GM23338 (cell line): ENCODE results near the gene PDE1A. TPM values are rescaled to one million over a fixed set of nuclear protein-coding genes. Genes with fewer than 3 reads are reported as not detected.

Experiments used
- ATAC-seq: fragments of 200-7000 bp; cut with Tn5 transposase; 3 replicates; pipeline ENCODE4 v1.9.1; 2020
- DNase-seq: peaks from one replicate; pipeline ENCODE4 v3.0.0-alpha.2; 2015; ENCODE audit warnings: low spot score
- H2AFZ ChIP-seq: fragments of 200-600 bp; sonication (generic); 2 replicates; pipeline ENCODE4 v1.8.0; 2016; ENCODE audit warnings: antibody characterized with exemption, mild to moderate bottlenecking, moderate library complexity
- H3F3A ChIP-seq: fragments of 200-600 bp; sonication (generic); replicated peaks from 2 replicates; pipeline ENCODE4 v1.8.0; 2017; ENCODE audit warnings: antibody characterized with exemption, mixed run types, low read depth
- H3K27ac ChIP-seq: fragments of 200-600 bp; sonication (generic); 2 replicates; pipeline ENCODE4 v1.6.1; 2016; ENCODE audit warnings: low read depth
- H3K27me3 ChIP-seq: fragments of 200-600 bp; sonication (generic); 2 replicates; pipeline ENCODE4 v1.8.0; 2016; ENCODE audit warnings: mild to moderate bottlenecking, mixed run types, moderate library complexity; ENCODE audit not compliant: insufficient read depth
- H3K36me3 ChIP-seq: fragments of 200-600 bp; sonication (generic); 2 replicates; pipeline ENCODE4 v1.8.0; 2016; ENCODE audit warnings: mild to moderate bottlenecking; ENCODE audit not compliant: insufficient read depth
- H3K4me1 ChIP-seq: fragments of 200-600 bp; sonication (generic); 2 replicates; pipeline ENCODE4 v1.8.0; 2016; ENCODE audit warnings: mild to moderate bottlenecking, moderate library complexity; ENCODE audit not compliant: insufficient read depth
- H3K4me2 ChIP-seq: fragments of 200-600 bp; sonication (generic); 2 replicates; pipeline ENCODE4 v1.7.1; 2017; ENCODE audit warnings: mixed run types
- H3K4me3 ChIP-seq: fragments of 200-600 bp; sonication (generic); 2 replicates; pipeline ENCODE4 v1.6.1; 2016; ENCODE audit warnings: mixed run types
- H3K79me2 ChIP-seq: fragments of 200-600 bp; sonication (generic); replicated peaks from 2 replicates; pipeline ENCODE4 v1.8.0; 2017; ENCODE audit warnings: mild to moderate bottlenecking; ENCODE audit not compliant: insufficient read depth
- H3K9me2 ChIP-seq: fragments of 200-600 bp; sonication (generic); 2 replicates; pipeline ENCODE4 v1.8.0; 2017; ENCODE audit not compliant: insufficient read depth
- H4K20me1 ChIP-seq: fragments of 200-600 bp; sonication (generic); replicated peaks from 2 replicates; pipeline ENCODE4 v1.8.0; 2017; ENCODE audit warnings: mild to moderate bottlenecking; ENCODE audit not compliant: insufficient read depth
- H3K27ac Mint-ChIP-seq: 2 replicates; pipeline ENCODE4 v1.8.0; 2020; ENCODE audit warnings: inconsistent platforms, mild to moderate bottlenecking, moderate library complexity, mixed read lengths
- H3K27me3 Mint-ChIP-seq: 3 replicates; pipeline ENCODE4 v1.8.0; 2022; ENCODE audit warnings: low read depth, mild to moderate bottlenecking, moderate library complexity, mixed read lengths, inconsistent platforms; ENCODE audit not compliant: insufficient read depth, poor library complexity
- H3K36me3 Mint-ChIP-seq: 3 replicates; pipeline ENCODE4 v1.8.0; 2021; ENCODE audit warnings: low read depth, mild to moderate bottlenecking, inconsistent platforms, moderate library complexity, mixed read lengths
- H3K4me1 Mint-ChIP-seq: 3 replicates; pipeline ENCODE4 v1.8.0; 2020; ENCODE audit warnings: mild to moderate bottlenecking, inconsistent platforms, mixed read lengths
- H3K4me3 Mint-ChIP-seq: 3 replicates; pipeline ENCODE4 v1.8.0; 2021; ENCODE audit warnings: moderate library complexity, mild to moderate bottlenecking, inconsistent platforms, mixed read lengths
- H3K9me3 Mint-ChIP-seq: 3 replicates; pipeline ENCODE4 v1.8.0; 2020; ENCODE audit warnings: moderate library complexity, mild to moderate bottlenecking, inconsistent platforms, mixed read lengths
- CREB1 ChIP-seq: fragments of 250-450 bp; sonication (Bioruptor Pico); IDR thresholded peaks from 2 replicates; pipeline ENCODE4 v1.5.0; 2020; ENCODE audit warnings: low read depth, mild to moderate bottlenecking, moderate library complexity
- CTCF ChIP-seq, 2 experiments: fragments of 200-600 bp in 1 of 2; sonication (generic) in 1 of 2; conservative IDR thresholded peaks; 2 replicates each; pipeline versions ENCODE4 v1.5.1 to v1.6.1; 2016 to 2017; ENCODE audit warnings: antibody characterized with exemption in 2 of 2, low read depth in 2 of 2, mild to moderate bottlenecking in 2 of 2, moderate library complexity in 1 of 2
- EZH2 ChIP-seq: fragments of 200-600 bp; sonication (generic); IDR thresholded peaks from one replicate; pipeline ENCODE4 v1.8.0; 2017; ENCODE audit warnings: antibody characterized with exemption, mild to moderate bottlenecking, low read depth; ENCODE audit not compliant: unreplicated experiment
- JUNB ChIP-seq: IDR thresholded peaks from one replicate; pipeline ENCODE4 v1.6.1; 2016; ENCODE audit warnings: antibody characterized with exemption; ENCODE audit not compliant: unreplicated experiment
- NANOG ChIP-seq: IDR thresholded peaks from 2 replicates; pipeline ENCODE4 v1.6.1; 2016; ENCODE audit warnings: antibody characterized with exemption, borderline replicate concordance
- POLR2AphosphoS5 ChIP-seq: IDR thresholded peaks from 2 replicates; pipeline ENCODE4 v1.6.1; 2016; ENCODE audit warnings: antibody characterized with exemption, low read depth
- STAT1 ChIP-seq: IDR thresholded peaks from one replicate; pipeline ENCODE4 v1.6.1; 2016; ENCODE audit warnings: antibody characterized with exemption; ENCODE audit not compliant: unreplicated experiment
- ZNF331 ChIP-seq: fragments of 250-450 bp; sonication (Bioruptor Pico); IDR thresholded peaks from 2 replicates; pipeline ENCODE4 v1.5.0; 2020; ENCODE audit warnings: low read depth, mild to moderate bottlenecking, moderate library complexity
- polyA plus RNA-seq: library from polyadenylated mRNA; unstranded; fragments of >200 nt; fragmentation: Nextera tagmentation; extraction: Ambion mirVana; gene quantifications from 2 replicates; pipeline ENCODE4 v1.2.1, GENCODE V29; 2016
- total RNA-seq: library from RNA; depleted of rRNA; stranded (reverse); fragments of >200 nt; shearing (Covaris generic); gene quantifications from 2 replicates; pipeline ENCODE4 v1.2.3, GENCODE V29; 2014
- TF ChIP-seq, protein P1 (sequence below): IDR thresholded peaks from one replicate; pipeline ENCODE4 v1.6.1; 2018; ENCODE audit warnings: antibody characterized with exemption; ENCODE audit not compliant: unreplicated experiment

PDE1A gene
- total and polyA plus RNA-seq, 2 experiments from 2014 or later = 0.28 to 0.31 TPM

- ATAC-seq = no peak
- Histone ChIP-seq H2AFZ (no peak overlapping the region), H3F3A (no peaks in the 10 kb centered on the region), H3K79me2 (no peaks in the 10 kb centered on the region), H3K9me2 (no peaks in the 10 kb centered on the region), H3K4me3 (no peak overlapping the region), H3K27ac (no peak overlapping the region), H4K20me1 (no peaks in the 10 kb centered on the region), H3K4me1 (no peaks in the 10 kb centered on the region), H3K36me3 (no peaks in the 10 kb centered on the region), H3K4me2 (no peak overlapping the region), H3K27me3 (no peaks in the 10 kb centered on the region)
- no peak overlapping the region; the same call in 1 of the 2 replicates for H3K27ac Mint-ChIP-seq
- peaks cover 13% of the 10 kb centered on the region for H3K4me1 Mint-ChIP-seq
- peak; percentile 8 for DNase-seq
- H3K4me3 Mint-ChIP-seq = no peak overlapping the region
- no peaks in the 10 kb centered on the region for H3K9me3 Mint-ChIP-seq
- H3K27me3 Mint-ChIP-seq = no peaks in the 10 kb centered on the region
- TF ChIP-seq STAT1 = no peak
- TF ChIP-seq NANOG = no peak
- no peak for TF ChIP-seq CREB1 (CRISPR knock-in tag)
- TF ChIP-seq POLR2AphosphoS5 = no peak
- no peaks in the 10 kb centered on the region for H3K36me3 Mint-ChIP-seq
Measured at GRCh38 chr2:182448371-182448770, 21.5 kb upstream of the PDE1A start.

DNA sequence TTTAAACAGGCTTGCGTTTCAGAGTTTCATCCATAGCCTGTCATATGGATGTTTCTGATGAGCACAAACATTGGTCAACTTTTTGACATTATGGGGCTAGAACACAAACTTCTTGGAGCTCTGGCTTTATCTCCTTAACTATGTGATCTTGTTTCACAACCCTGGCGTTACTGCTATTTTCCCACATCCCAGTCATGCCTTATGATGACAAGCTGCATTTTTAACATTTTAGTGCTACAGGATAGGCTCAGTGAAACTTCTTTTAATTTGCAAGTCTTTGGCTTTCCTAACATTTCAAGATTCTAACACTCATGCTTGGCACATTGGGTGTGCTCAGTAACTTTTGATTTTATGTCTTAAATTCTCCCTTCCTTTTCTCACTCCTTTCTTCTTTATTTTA is 21.0 kb upstream of the PDE1A start:
- Histone ChIP-seq H3K4me1 (no peaks in the 10 kb centered on the region), H3K79me2 (no peaks in the 10 kb centered on the region), H3K36me3 (no peaks in the 10 kb centered on the region), H4K20me1 (no peaks in the 10 kb centered on the region), H3K27ac (no peak overlapping the region), H3K4me3 (no peak overlapping the region), H2AFZ (no peak overlapping the region), H3K4me2 (no peak overlapping the region), H3K9me2 (no peaks in the 10 kb centered on the region), H3K27me3 (no peaks in the 10 kb centered on the region), H3F3A (no peaks in the 10 kb centered on the region)
- no peaks in the 10 kb centered on the region for H3K9me3 Mint-ChIP-seq
- ATAC-seq = no peak
- no peak for TF ChIP-seq ZNF331 (CRISPR knock-in tag)
- no peak for TF ChIP-seq EZH2
- TF ChIP-seq, protein P1, sequence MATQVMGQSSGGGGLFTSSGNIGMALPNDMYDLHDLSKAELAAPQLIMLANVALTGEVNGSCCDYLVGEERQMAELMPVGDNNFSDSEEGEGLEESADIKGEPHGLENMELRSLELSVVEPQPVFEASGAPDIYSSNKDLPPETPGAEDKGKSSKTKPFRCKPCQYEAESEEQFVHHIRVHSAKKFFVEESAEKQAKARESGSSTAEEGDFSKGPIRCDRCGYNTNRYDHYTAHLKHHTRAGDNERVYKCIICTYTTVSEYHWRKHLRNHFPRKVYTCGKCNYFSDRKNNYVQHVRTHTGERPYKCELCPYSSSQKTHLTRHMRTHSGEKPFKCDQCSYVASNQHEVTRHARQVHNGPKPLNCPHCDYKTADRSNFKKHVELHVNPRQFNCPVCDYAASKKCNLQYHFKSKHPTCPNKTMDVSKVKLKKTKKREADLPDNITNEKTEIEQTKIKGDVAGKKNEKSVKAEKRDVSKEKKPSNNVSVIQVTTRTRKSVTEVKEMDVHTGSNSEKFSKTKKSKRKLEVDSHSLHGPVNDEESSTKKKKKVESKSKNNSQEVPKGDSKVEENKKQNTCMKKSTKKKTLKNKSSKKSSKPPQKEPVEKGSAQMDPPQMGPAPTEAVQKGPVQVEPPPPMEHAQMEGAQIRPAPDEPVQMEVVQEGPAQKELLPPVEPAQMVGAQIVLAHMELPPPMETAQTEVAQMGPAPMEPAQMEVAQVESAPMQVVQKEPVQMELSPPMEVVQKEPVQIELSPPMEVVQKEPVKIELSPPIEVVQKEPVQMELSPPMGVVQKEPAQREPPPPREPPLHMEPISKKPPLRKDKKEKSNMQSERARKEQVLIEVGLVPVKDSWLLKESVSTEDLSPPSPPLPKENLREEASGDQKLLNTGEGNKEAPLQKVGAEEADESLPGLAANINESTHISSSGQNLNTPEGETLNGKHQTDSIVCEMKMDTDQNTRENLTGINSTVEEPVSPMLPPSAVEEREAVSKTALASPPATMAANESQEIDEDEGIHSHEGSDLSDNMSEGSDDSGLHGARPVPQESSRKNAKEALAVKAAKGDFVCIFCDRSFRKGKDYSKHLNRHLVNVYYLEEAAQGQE = no peak
- TF ChIP-seq JUNB = no peak
- TF ChIP-seq CREB1 (CRISPR knock-in tag) = no peak
- TF ChIP-seq CTCF (conservative IDR thresholded peaks at IDR 0.05; ENCODE audit: low read depth in 2 of 2) = no peak
- no peak for TF ChIP-seq NANOG
- H3K27me3 Mint-ChIP-seq = no peaks in the 10 kb centered on the region
- no peak overlapping the region for H3K4me3 Mint-ChIP-seq
- no peaks in the 10 kb centered on the region for H3K36me3 Mint-ChIP-seq
- peaks cover 13% of the 10 kb centered on the region for H3K4me1 Mint-ChIP-seq
- H3K27ac Mint-ChIP-seq = no peak overlapping the region; the same call in 1 of the 2 replicates
- peak; percentile 11 for DNase-seq
